Endothelial cell of umbilical vein (primary cell): ENCODE measurements around the gene MYPN. TPM values are rescaled to one million over a fixed set of nuclear protein-coding genes. Genes with fewer than 3 reads are reported as not detected.

ENCODE experiments used
- BruUV-seq: library from RNA; stranded (reverse); fragments of 400-500 nt; replicated peaks from 2 replicates; lab custom pipeline; 2021; lab: Mats Ljungman, UMichigan
- CTCF ChIA-PET: fragments of 300-600, 350-600 bp; sonication (Branson Sonifier 250); formaldehyde crosslinking; loops from one replicate; lab custom pipeline; 2021; ENCODE audit warnings: antibody characterized with exemption, inconsistent platforms; lab: Charles Lee
- POLR2A ChIA-PET: fragments of 300-600, 350-600 bp; sonication (Branson Sonifier 250); formaldehyde crosslinking; loops from one replicate; lab custom pipeline; 2021; ENCODE audit warnings: antibody characterized with exemption, inconsistent platforms; lab: Charles Lee
- DNase-seq: peaks from one replicate; pipeline ENCODE4 v3.0.0-alpha.2; 2011; ENCODE audit warnings: low read depth, low spot score
- FAIRE-seq: peaks from 2 replicates; lab custom pipeline; 2011; peaks lifted over from hg19 to GRCh38; lab: Jason Lieb, UNC
- H2AFZ ChIP-seq: 2 replicates; pipeline ENCODE4 v1.6.0; 2012; ENCODE audit warnings: low read depth, low read length, control low read depth, inconsistent platforms
- H3K27ac ChIP-seq: 2 replicates; pipeline ENCODE4 v1.5.1; 2011; ENCODE audit warnings: low read depth, mild to moderate bottlenecking, control low read depth, low read length, moderate library complexity; ENCODE audit not compliant: insufficient read depth
- H3K27me3 ChIP-seq, 2 experiments: 2 replicates each; pipeline versions ENCODE4 v1.6.0 to v1.6.1; 2011; ENCODE audit warnings: low read length in 2 of 2, mixed read lengths in 1 of 2; ENCODE audit not compliant: control insufficient read depth in 2 of 2, insufficient read depth in 2 of 2
- H3K36me3 ChIP-seq, 2 experiments: 2 replicates in 1 of 2; 3 replicates in 1 of 2; pipeline ENCODE4 v1.5.1; 2011; ENCODE audit warnings: low read length in 2 of 2, mild to moderate bottlenecking in 1 of 2, moderate library complexity in 1 of 2; ENCODE audit not compliant: control insufficient read depth in 2 of 2, insufficient read depth in 2 of 2; ENCODE audit errors: extremely low read depth in 1 of 2
- H3K4me1 ChIP-seq: 3 replicates; pipeline ENCODE4 v1.5.1; 2011; ENCODE audit warnings: mild to moderate bottlenecking, low read length; ENCODE audit not compliant: control insufficient read depth, insufficient read depth; ENCODE audit errors: extremely low read depth
- H3K4me2 ChIP-seq: 2 replicates; pipeline ENCODE4 v1.6.1; 2011; ENCODE audit warnings: low read length, control low read depth, mixed read lengths; ENCODE audit not compliant: insufficient read depth
- H3K4me3 ChIP-seq, 3 experiments: fragments of 200-600 bp in 1 of 3; sonication (generic), shearing (Covaris generic) in 1 of 3; replicated peaks in 1 of 3; 2 replicates each; pipeline ENCODE4 v1.5.1; 2011 to 2016; ENCODE audit warnings: control low read depth in 3 of 3, low read length in 3 of 3, mild to moderate bottlenecking in 2 of 3, inconsistent platforms in 1 of 3, low read depth in 1 of 3, moderate library complexity in 1 of 3; ENCODE audit not compliant: insufficient read depth in 1 of 3
- H3K79me2 ChIP-seq: 2 replicates; pipeline ENCODE4 v1.6.0; 2012; ENCODE audit warnings: low read length, inconsistent platforms; ENCODE audit not compliant: control insufficient read depth, insufficient read depth
- H3K9ac ChIP-seq: replicated peaks from 2 replicates; pipeline ENCODE3; 2011; ENCODE audit warnings: low read length, control low read depth; ENCODE audit not compliant: insufficient read depth; ENCODE audit errors: extremely low read depth
- H3K9me1 ChIP-seq: replicated peaks from 3 replicates; pipeline ENCODE4 v1.6.0; 2011; ENCODE audit warnings: mild to moderate bottlenecking, low read length; ENCODE audit not compliant: control insufficient read depth, insufficient read depth; ENCODE audit errors: extremely low read depth
- H3K9me3 ChIP-seq: replicated peaks from 2 replicates; pipeline ENCODE4 v1.5.1; 2012; ENCODE audit warnings: low read length, inconsistent platforms; ENCODE audit not compliant: control insufficient read depth, insufficient read depth
- H4K20me1 ChIP-seq: replicated peaks from 2 replicates; pipeline ENCODE3; 2011; ENCODE audit warnings: mild to moderate bottlenecking, low read length; ENCODE audit not compliant: control insufficient read depth, insufficient read depth; ENCODE audit errors: extremely low read depth
- FOS ChIP-seq: IDR thresholded peaks from 2 replicates; pipeline ENCODE4 v1.6.1; 2011; ENCODE audit warnings: mild to moderate bottlenecking, low read length, moderate library complexity, borderline replicate concordance; ENCODE audit not compliant: insufficient read depth
- GATA2 ChIP-seq: IDR thresholded peaks from 2 replicates; pipeline ENCODE4 v1.7.0; 2011; ENCODE audit warnings: low read depth, mild to moderate bottlenecking, moderate library complexity, mixed read lengths, low read length; ENCODE audit not compliant: insufficient read length, insufficient read depth
- MYC ChIP-seq: IDR thresholded peaks from one replicate; pipeline ENCODE4 v1.6.1; 2011; ENCODE audit warnings: mild to moderate bottlenecking, low read depth, low read length
- POLR2A ChIP-seq: IDR thresholded peaks from 2 replicates; pipeline ENCODE4 v1.6.1; 2012; ENCODE audit warnings: low read depth, mild to moderate bottlenecking, control low read depth, low read length
- dilution Hi-C: fragments of 300-500 bp; cut with MboI; formaldehyde crosslinking; loops from one replicate; pipeline ENCODE4 v1.15.0; 2019; ENCODE audit warnings: low sequenced_read_pairs; ENCODE audit not compliant: extremely low pct_ligation_motif_present
- intact Hi-C: fragments of 100-400 bp; cut with micrococcal nuclease; formaldehyde crosslinking; loops from one replicate; pipeline ENCODE4 v1.10.0; 2022
- polyA plus RNA-seq, 4 experiments: library from polyadenylated mRNA; depleted of rRNA in 3 of 4; stranded (reverse) in 3 of 4; unstranded in 1 of 4; fragments of >200 nt; gene quantifications; 2 replicates each; pipeline versions ENCODE4 v1.2.1 to v1.2.3, GENCODE V29; 2011 to 2012; ENCODE audit warnings: missing spikeins in 1 of 4
- total RNA-seq: library from RNA; stranded (reverse); gene quantifications from 2 replicates; pipeline ENCODE4 v1.2.3, GENCODE V29; 2021
- TF ChIP-seq, protein P1 (sequence below): IDR thresholded peaks from 2 replicates; pipeline ENCODE4 v1.6.1; 2011; ENCODE audit not compliant: insufficient read depth, insufficient read length

The MYPN gene
- total and polyA plus RNA-seq, 2 donors (not counting 3 experiments of a cell fraction or from before 2014, with no cell fraction given) = 0.01 TPM; not detected in 1

DNA sequence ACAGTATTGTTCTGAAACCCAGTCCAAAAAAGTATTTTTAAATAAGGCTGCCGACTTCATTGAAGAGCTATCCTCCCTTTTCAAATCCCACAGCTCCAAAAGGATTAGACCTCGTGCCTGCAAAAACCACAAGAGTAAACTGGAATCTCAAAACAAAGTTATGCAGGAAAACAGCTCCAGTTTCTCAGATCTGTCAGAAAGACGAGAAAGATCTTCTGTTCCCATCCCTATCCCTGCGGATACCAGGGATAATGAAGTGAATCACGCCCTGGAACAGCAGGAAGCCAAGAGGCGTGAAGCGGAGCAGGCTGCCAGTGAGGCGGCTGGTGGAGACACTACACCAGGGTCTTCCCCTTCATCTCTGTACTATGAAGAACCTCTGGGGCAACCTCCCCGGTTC lies 12.6 kb downstream of the MYPN start:
- TF ChIP-seq GATA2 = no peak
- TF ChIP-seq, protein P1, sequence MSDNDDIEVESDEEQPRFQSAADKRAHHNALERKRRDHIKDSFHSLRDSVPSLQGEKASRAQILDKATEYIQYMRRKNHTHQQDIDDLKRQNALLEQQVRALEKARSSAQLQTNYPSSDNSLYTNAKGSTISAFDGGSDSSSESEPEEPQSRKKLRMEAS = no peak
- TF ChIP-seq POLR2A = no peak
- TF ChIP-seq MYC = no peak
- TF ChIP-seq FOS = no peak
- intact Hi-C loops = no loop called here
- H3K36me3 ChIP-seq = no peaks in the 10 kb centered on the region
- dilution Hi-C loops = no loop called here
- H3K9me3 ChIP-seq = no peaks in the 10 kb centered on the region
- BruUV-seq = no TSS peak
- H3K27me3 ChIP-seq = no peaks in the 10 kb centered on the region
- no peaks in the 10 kb centered on the region for H4K20me1 ChIP-seq
- no peaks in the 10 kb centered on the region for H3K4me1 ChIP-seq
- no peak overlapping the region for H3K9ac ChIP-seq
- ChIA-PET CTCF (interaction anchor here (1.0 to 2.1 kb wide), 7 partner anchors 10 to 91 kb away, joined by 3 to 7 read pairs (median 5); no protein-coding TSS in a partner anchor), POLR2A (no interaction called here)
- H3K79me2 ChIP-seq = no peaks in the 10 kb centered on the region
- H3K9me1 ChIP-seq = no peaks in the 10 kb centered on the region
- no peak overlapping the region for H3K4me3 ChIP-seq
- no peak for DNase-seq
- H2AFZ ChIP-seq = no peak overlapping the region
- no peak overlapping the region for H3K4me2 ChIP-seq
- FAIRE-seq = no peak
- H3K27ac ChIP-seq = no peak overlapping the region

DNA sequence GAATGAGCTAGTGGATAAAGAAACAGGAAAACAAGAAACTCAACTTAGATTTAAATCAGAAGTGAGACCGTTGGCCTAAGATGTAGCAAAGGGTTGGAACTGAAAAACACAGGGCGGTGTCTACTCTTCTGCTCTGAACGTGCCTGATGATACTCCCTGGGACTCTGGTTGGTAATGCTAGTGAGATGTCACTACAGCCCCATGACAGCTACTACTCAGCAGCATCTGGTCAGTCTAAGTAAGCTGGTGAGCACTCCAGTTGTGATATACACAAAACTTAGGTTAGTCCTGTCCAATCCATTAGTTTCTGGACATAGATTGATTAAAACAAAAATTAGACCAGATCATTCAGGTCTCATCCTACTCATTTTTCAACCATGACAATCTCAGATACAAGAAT lies 15.4 kb downstream of the MYPN start:
- Histone ChIP-seq H2AFZ (no peak overlapping the region), H3K36me3 (no peaks in the 10 kb centered on the region), H4K20me1 (no peaks in the 10 kb centered on the region), H3K9ac (no peak overlapping the region), H3K9me1 (no peaks in the 10 kb centered on the region), H3K4me1 (no peaks in the 10 kb centered on the region), H3K4me3 (no peak overlapping the region), H3K4me2 (no peak overlapping the region), H3K9me3 (no peaks in the 10 kb centered on the region), H3K79me2 (no peaks in the 10 kb centered on the region), H3K27ac (no peak overlapping the region), H3K27me3 (no peaks in the 10 kb centered on the region)
- no TSS peak for BruUV-seq
- FAIRE-seq (no peak), DNase-seq (no peak)
- POLR2A ChIA-PET = no interaction called here
- CTCF ChIA-PET = interaction anchor here (1.1 kb wide), 1 partner anchor 42 kb away, joined by 4 read pairs; no protein-coding TSS in a partner anchor
- no peak for TF ChIP-seq FOS
- intact Hi-C loops (no loop called here), dilution Hi-C loops (no loop called here)
